ENCODE measurements around the gene NUMB.

The NUMB gene

GRCh38 chr14:73230051-73230450 lies 228.3 kb downstream of the NUMB start:
- H3K4me3 ChIP-seq (ENCODE audit: low read length) = no peak overlapping the region
- DNase-seq (ENCODE audit: low read depth) = no peak
- TF ChIP-seq CTCF (conservative IDR thresholded peaks at IDR 0.05; ENCODE audit: low read depth, low read length) = no peak

- peak; percentile 93 for DNase-seq (ENCODE audit: low read depth)
- no peak overlapping the region for H3K4me3 ChIP-seq (ENCODE audit: low read length)
Measured at GRCh38 chr14:73227812-73228781, 230.2 kb downstream of the NUMB start.

GRCh38 chr14:73225496-73225895 lies 232.8 kb downstream of the NUMB start:
- no peak for DNase-seq (ENCODE audit: low read depth)
- TF ChIP-seq CTCF (conservative IDR thresholded peaks at IDR 0.05; ENCODE audit: low read depth, low read length) = no peak
- H3K4me3 ChIP-seq (ENCODE audit: low read length) = no peak overlapping the region

More at GRCh38 chr14:73227812-73228781, 230.2 kb downstream of the NUMB start:
- no peak for TF ChIP-seq CTCF (conservative IDR thresholded peaks at IDR 0.05; ENCODE audit: low read depth, low read length)

Data from retinal pigment epithelial cell (primary cell).